ENCODE measurements around the gene TMEM63A. TPM values are rescaled to one million over a fixed set of nuclear protein-coding genes. Genes with fewer than 3 reads are reported as not detected.

Gene TMEM63A
- total RNA-seq, 1 donor from 2014 or later: 75.7 TPM

DNA sequence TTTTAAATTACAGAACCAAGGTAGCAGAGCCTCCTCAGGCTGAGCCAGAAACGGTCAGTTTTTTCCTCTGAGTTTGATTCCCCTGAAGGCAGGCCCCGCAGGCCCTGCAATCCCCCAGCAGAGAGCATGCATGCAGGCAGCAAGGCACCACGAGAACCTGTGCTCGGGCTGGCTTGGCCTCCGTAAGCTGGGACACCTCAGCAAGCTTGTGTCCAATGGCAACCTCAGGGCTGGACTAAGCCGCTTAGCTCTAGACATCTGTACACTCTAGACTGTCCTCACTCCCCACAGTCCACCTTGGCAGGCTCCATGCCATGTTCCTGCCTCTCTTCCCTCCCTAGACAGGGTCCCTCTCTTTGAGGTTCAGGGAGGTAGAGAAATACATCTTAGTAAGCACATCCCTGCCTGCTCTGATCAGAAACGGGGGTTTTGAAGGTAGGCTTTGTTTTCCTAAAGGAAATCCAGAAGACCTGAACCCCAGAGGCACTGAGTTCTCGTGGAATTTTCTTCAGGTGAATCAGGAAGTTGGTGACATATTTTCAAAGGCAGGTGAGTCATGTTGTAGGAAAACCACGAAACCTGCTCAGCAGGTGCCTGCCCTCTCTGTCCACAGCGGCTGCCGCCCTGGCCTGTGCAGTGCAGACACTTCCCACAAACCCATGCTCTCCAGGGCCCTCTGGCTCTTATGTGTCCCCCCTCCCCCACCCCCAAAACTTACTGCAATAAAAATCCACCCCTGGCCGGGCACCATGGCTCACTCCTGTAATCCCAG, 7.0 kb downstream of the TMEM63A start:
- peak overlapping the region; percentile 73 for H3K27ac Mint-ChIP-seq
- peaks cover 14% of the 10 kb centered on the region for H3K36me3 Mint-ChIP-seq
- no peak overlapping the region for H3K4me3 Mint-ChIP-seq
- TF ChIP-seq CTCF (IDR thresholded peaks at IDR 0.05; ENCODE audit: unreplicated experiment): no peak
- peaks cover 5% of the 10 kb centered on the region for H3K4me1 Mint-ChIP-seq
- no peaks in the 10 kb centered on the region for H3K9me3 Mint-ChIP-seq
- DNase-seq (ENCODE audit: low spot score in 2 of 2, unreplicated experiment in 2 of 2): no peak
- H3K27me3 Mint-ChIP-seq (ENCODE audit: low read depth): no peaks in the 10 kb centered on the region

DNA sequence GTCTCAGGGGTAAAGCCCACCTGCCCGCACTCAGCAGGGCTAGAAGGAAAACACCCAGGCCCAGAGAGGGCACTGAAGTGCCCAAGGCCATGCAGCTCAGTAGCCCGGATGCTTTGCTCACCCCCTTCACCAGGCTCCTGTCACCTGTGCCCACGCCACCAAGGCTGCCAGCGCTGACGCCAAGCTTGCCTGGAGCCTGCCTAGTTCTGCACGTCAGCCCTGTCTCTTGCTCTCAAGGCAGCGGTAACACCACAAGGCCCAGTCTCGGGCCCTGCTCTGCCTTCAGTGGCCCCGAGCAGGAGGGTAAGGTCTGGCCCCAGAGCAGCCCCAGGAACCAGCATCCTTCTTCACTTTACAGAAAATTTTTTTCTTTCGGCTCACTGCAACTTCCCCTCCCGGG, 7.7 kb downstream of the TMEM63A start:
- Mint-ChIP-seq H3K4me1 (peaks cover 1% of the 10 kb centered on the region), H3K27me3 (ENCODE audit: low read depth) (no peaks in the 10 kb centered on the region), H3K4me3 (no peak overlapping the region), H3K9me3 (no peaks in the 10 kb centered on the region), H3K36me3 (peaks cover 14% of the 10 kb centered on the region), H3K27ac (no peak overlapping the region)
- DNase-seq (ENCODE audit: low spot score in 2 of 2, unreplicated experiment in 2 of 2): no peak
- no peak for TF ChIP-seq CTCF (IDR thresholded peaks at IDR 0.05; ENCODE audit: unreplicated experiment)

DNA sequence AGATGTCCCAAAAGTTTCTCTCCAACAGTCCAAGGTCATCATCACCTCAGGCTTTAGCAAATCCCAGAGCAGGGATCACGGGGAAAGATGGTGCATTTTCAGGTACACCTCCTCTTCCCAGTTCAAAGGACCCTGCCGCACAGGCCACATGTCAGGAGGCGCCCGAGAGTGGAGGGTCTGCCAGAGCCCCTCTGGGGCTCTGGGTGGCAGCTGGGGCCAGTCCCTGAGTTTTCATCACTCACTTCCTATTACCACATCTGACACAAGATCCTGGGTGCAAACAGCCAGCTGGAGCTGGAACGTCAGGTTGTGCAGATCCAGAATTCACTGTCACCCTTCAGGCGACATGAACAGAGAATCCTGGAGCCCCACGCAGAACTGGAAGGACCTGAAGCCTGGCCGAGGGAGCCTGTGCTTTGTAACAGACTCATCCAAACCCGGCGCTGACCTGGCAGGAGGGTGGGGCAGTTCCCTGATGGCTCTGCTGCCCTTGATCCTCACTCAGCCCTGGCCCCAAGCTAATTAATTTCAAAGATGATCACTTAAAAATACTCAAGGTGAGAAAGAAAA, 8.8 kb downstream of the TMEM63A start:
- Mint-ChIP-seq H3K36me3 (peaks cover 17% of the 10 kb centered on the region), H3K9me3 (no peaks in the 10 kb centered on the region), H3K4me3 (no peak overlapping the region), H3K4me1 (peaks cover 1% of the 10 kb centered on the region), H3K27ac (no peak overlapping the region), H3K27me3 (ENCODE audit: low read depth) (no peaks in the 10 kb centered on the region)
- DNase-seq (ENCODE audit: low spot score in 2 of 2, unreplicated experiment in 2 of 2): no peak
- no peak for TF ChIP-seq CTCF (IDR thresholded peaks at IDR 0.05; ENCODE audit: unreplicated experiment)

DNA sequence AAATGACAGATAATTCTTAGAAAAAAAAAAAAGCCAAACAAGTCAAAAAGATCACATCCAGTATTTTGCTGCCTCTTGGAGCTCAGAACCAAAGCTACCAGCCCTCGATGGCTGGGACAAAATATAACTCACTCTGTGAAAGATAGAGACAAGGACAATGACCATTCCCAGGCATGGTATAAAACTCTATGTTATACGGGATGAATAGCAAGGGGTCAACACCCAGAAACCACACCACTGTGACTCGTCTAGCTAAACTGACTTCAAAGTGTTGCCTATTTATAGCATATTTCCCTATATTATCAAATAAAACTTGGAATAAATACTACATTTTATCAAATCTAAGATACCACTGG, 10.1 kb downstream of the TMEM63A start:
- Mint-ChIP-seq H3K36me3 (peaks cover 20% of the 10 kb centered on the region), H3K27me3 (ENCODE audit: low read depth) (no peaks in the 10 kb centered on the region), H3K4me3 (no peak overlapping the region), H3K27ac (no peak overlapping the region), H3K4me1 (no peaks in the 10 kb centered on the region), H3K9me3 (no peaks in the 10 kb centered on the region)
- TF ChIP-seq CTCF (IDR thresholded peaks at IDR 0.05; ENCODE audit: unreplicated experiment): no peak
- no peak for DNase-seq (ENCODE audit: low spot score in 2 of 2, unreplicated experiment in 2 of 2)

GRCh38 chr1:225871359-225872074, 10.7 kb downstream of the TMEM63A start:
- Mint-ChIP-seq H3K27me3 (ENCODE audit: low read depth) (no peaks in the 10 kb centered on the region), H3K4me1 (no peaks in the 10 kb centered on the region), H3K27ac (no peak overlapping the region), H3K4me3 (no peak overlapping the region), H3K9me3 (no peaks in the 10 kb centered on the region), H3K36me3 (peaks cover 21% of the 10 kb centered on the region)
- no peak for DNase-seq (ENCODE audit: low spot score in 2 of 2, unreplicated experiment in 2 of 2)
- TF ChIP-seq CTCF (IDR thresholded peaks at IDR 0.05; ENCODE audit: unreplicated experiment): no peak

Measured in mesothelial cell of epicardium (in vitro differentiated cells).